Gastroesophageal sphincter (tissue), 4 donors: ENCODE data around the gene LRAT. TPM values are rescaled to one million over a fixed set of nuclear protein-coding genes. Genes with fewer than 3 reads are reported as not detected.

Experiments
- ATAC-seq: fragments of 150-250 bp; one replicate; pipeline ENCODE4 v1.9.1; 2016; ENCODE audit warnings: mild to moderate bottlenecking, moderate library complexity
- H3K27ac ChIP-seq, 4 donors: fragments of 200-600 bp; sonication (generic) in 3 of 4; 1 replicate in 3 of 4; 2 replicates in 1 of 4; pipeline ENCODE4 v1.5.1; 2016 to 2019
- H3K27me3 ChIP-seq: fragments of 200-600 bp; sonication (generic); one replicate; pipeline ENCODE4 v1.5.1; 2019
- H3K36me3 ChIP-seq, 2 donors: fragments of 200-600 bp; sonication (generic); one replicate each; pipeline ENCODE4 v1.5.1; 2019; ENCODE audit warnings: control low read depth in 1 of 2
- H3K4me1 ChIP-seq, 3 donors: fragments of 200-600 bp; sonication (generic); 1 replicate in 2 of 3; 2 replicates in 1 of 3; pipeline ENCODE4 v1.5.1; 2016 to 2019; ENCODE audit warnings: control low read depth in 2 of 3
- H3K4me3 ChIP-seq, 2 donors: fragments of 200-600 bp; sonication (generic); one replicate each; pipeline ENCODE4 v1.5.1; 2019; ENCODE audit warnings: mild to moderate bottlenecking in 1 of 2, moderate library complexity in 1 of 2
- H3K9me3 ChIP-seq, 3 donors: fragments of 200-600 bp; sonication (generic); one replicate each; pipeline ENCODE4 v1.5.1; 2017 to 2019; ENCODE audit warnings: control low read depth in 2 of 3
- EP300 ChIP-seq: sonication (generic); formaldehyde crosslinking; IDR thresholded peaks from one replicate; pipeline ENCODE4 v1.6.1; 2017; ENCODE audit warnings: antibody characterized with exemption, mild to moderate bottlenecking
- POLR2A ChIP-seq, 2 donors: fragments of 450-650 bp; IDR thresholded peaks; one replicate each; pipeline ENCODE4 v1.6.1; 2017; ENCODE audit warnings: antibody characterized with exemption in 2 of 2, mild to moderate bottlenecking in 2 of 2, moderate library complexity in 1 of 2
- POLR2AphosphoS5 ChIP-seq: sonication (generic); formaldehyde crosslinking; IDR thresholded peaks from one replicate; pipeline ENCODE4 v1.6.1; 2017; ENCODE audit warnings: antibody characterized with exemption
- WGBS, 2 donors: methylation state at CpG; one replicate each; pipeline ENCODE4 v1.1.5; 2018; ENCODE audit warnings: low coverage in 1 of 2; 5-methylcytosine and 5-hydroxymethylcytosine counted together
- total RNA-seq, 4 donors: library from RNA; depleted of rRNA; stranded (reverse); fragments of >200 nt; gene quantifications; one replicate each; pipeline ENCODE4 v1.1.0, GENCODE V29; 2016
- TF ChIP-seq, protein P1 (sequence below), 4 experiments: fragments of 200-600 bp in 2 of 4; fragments of 450-650 bp in 2 of 4; sonication (generic) in 1 of 4; IDR thresholded peaks; one replicate each; pipeline ENCODE4 v1.5.1; 2017 to 2019; ENCODE audit warnings: antibody characterized with exemption in 4 of 4, mild to moderate bottlenecking in 2 of 4, moderate library complexity in 2 of 4

LRAT gene
- total RNA-seq = under 1 TPM in 2 of 4 donors, not detected in 2; 0.30 to 0.40 TPM

GRCh38 chr4:154743683-154744340 is at the start of gene LRAT:
LRAT (plus strand) TSS chr4:154744000; CDS start chr4:154744327, 327 bp downstream.
- Histone ChIP-seq H3K4me1 (peaks cover 0 to 39% (median 10%) of the 10 kb centered on the region in 3 donors), H3K27ac (no peak within 1 kb of the TSS), H3K27me3 (peaks cover 58% of the 10 kb centered on the region), H3K4me3 (peak within 1 kb of the TSS; percentile 4 to 58), H3K9me3 (no peaks in the 10 kb centered on the region), H3K36me3 (no peaks in the 10 kb centered on the region)
- peak; percentile 68 for ATAC-seq
- TF ChIP-seq EP300 (no peak), POLR2AphosphoS5 (no peak), POLR2A (IDR thresholded peaks at IDR 0.05) (no peak)
- TF ChIP-seq, protein P1, sequence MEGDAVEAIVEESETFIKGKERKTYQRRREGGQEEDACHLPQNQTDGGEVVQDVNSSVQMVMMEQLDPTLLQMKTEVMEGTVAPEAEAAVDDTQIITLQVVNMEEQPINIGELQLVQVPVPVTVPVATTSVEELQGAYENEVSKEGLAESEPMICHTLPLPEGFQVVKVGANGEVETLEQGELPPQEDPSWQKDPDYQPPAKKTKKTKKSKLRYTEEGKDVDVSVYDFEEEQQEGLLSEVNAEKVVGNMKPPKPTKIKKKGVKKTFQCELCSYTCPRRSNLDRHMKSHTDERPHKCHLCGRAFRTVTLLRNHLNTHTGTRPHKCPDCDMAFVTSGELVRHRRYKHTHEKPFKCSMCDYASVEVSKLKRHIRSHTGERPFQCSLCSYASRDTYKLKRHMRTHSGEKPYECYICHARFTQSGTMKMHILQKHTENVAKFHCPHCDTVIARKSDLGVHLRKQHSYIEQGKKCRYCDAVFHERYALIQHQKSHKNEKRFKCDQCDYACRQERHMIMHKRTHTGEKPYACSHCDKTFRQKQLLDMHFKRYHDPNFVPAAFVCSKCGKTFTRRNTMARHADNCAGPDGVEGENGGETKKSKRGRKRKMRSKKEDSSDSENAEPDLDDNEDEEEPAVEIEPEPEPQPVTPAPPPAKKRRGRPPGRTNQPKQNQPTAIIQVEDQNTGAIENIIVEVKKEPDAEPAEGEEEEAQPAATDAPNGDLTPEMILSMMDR (IDR thresholded peaks at IDR 0.05) = no peak
- 2% methylated on average over 12 of the region's 55 CpGs; no CpG with 5 or more reads in 1 of the 2 donors for WGBS, 2 donors

DNA sequence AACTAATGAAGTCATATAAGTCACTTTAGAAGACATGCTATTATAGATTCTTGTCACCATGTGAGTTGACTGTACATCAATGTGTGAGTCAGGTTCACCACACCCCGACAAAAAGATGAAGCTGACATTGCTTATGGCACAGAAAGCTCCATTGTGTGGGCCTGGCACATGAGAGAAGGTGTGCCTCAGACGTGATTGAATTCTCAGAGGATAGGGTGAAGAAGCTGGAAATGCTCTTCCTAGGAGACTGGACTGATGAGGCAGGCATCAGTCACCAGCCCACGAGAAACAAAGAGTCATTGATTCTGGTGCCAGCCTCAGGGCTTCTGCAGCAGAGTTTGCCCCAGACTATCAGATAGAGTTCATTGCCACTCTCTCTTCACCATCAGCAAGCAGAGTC is 35.9 kb upstream of the LRAT start:
- no peaks in the 10 kb centered on the region for H3K36me3 ChIP-seq
- ATAC-seq = no peak
- H3K27ac ChIP-seq = no peak overlapping the region
- no peaks in the 10 kb centered on the region for H3K4me1 ChIP-seq
- 71 to 83% methylated on average over 3 of the region's 3 CpGs for WGBS, 2 donors
- no peak for TF ChIP-seq POLR2A (IDR thresholded peaks at IDR 0.05)
- TF ChIP-seq, protein P1 (IDR thresholded peaks at IDR 0.05) = no peak
- TF ChIP-seq EP300 = no peak
- no peak for TF ChIP-seq POLR2AphosphoS5
- no peaks in the 10 kb centered on the region for H3K9me3 ChIP-seq
- H3K27me3 ChIP-seq = no peaks in the 10 kb centered on the region
- no peak overlapping the region for H3K4me3 ChIP-seq

DNA sequence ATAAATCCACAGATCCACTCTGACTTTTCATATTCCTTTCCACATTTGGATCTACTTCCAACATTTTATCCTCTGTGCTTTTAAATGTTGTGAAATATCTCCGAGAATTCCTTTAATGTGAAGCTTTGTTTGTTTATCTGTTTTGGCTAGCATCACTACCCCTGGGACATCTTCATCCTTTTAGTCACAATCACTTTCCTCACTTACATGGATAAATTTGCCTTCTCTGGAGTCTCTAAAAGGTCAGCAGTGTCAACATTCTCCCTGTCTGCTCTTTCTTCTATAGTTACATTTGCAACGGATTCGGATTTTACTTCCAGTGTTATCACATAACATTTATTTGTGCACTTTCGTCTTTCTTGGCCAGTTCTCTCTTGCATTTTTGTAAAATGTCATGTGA is 34.2 kb upstream of the LRAT start:
- TF ChIP-seq POLR2A (IDR thresholded peaks at IDR 0.05) (no peak), EP300 (no peak), POLR2AphosphoS5 (no peak)
- TF ChIP-seq, protein P1 (IDR thresholded peaks at IDR 0.05) = no peak
- no peak overlapping the region for H3K27ac ChIP-seq
- H3K36me3 ChIP-seq = no peaks in the 10 kb centered on the region
- no peaks in the 10 kb centered on the region for H3K4me1 ChIP-seq
- no peaks in the 10 kb centered on the region for H3K9me3 ChIP-seq
- no peak for ATAC-seq
- H3K27me3 ChIP-seq = no peaks in the 10 kb centered on the region
- 43 to 49% methylated on average over 4 of the region's 4 CpGs for WGBS, 2 donors
- no peak overlapping the region for H3K4me3 ChIP-seq

DNA sequence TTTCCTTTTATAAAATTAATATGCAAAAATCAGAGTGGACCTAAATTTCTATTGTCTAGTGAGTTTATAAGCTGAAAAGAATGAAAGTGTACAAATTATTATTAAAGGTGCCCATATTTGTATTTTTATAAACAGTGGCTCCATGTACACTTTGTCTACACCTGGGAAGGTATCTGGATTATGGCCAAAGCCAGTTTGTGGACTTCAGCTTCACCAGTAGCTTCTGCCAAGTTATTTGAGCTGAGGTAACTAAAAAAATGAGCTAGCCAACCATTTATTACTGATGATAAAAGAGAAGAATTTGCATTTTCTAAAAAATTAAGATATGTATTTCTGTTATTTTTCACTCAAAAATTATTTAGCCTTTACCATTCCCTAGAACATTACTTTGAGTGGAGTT is 32.3 kb upstream of the LRAT start:
- Histone ChIP-seq H3K27ac (no peak overlapping the region), H3K4me1 (no peaks in the 10 kb centered on the region), H3K4me3 (no peak overlapping the region), H3K27me3 (no peaks in the 10 kb centered on the region), H3K36me3 (no peaks in the 10 kb centered on the region), H3K9me3 (no peaks in the 10 kb centered on the region)
- TF ChIP-seq POLR2A (IDR thresholded peaks at IDR 0.05) = no peak
- no peak for ATAC-seq

DNA sequence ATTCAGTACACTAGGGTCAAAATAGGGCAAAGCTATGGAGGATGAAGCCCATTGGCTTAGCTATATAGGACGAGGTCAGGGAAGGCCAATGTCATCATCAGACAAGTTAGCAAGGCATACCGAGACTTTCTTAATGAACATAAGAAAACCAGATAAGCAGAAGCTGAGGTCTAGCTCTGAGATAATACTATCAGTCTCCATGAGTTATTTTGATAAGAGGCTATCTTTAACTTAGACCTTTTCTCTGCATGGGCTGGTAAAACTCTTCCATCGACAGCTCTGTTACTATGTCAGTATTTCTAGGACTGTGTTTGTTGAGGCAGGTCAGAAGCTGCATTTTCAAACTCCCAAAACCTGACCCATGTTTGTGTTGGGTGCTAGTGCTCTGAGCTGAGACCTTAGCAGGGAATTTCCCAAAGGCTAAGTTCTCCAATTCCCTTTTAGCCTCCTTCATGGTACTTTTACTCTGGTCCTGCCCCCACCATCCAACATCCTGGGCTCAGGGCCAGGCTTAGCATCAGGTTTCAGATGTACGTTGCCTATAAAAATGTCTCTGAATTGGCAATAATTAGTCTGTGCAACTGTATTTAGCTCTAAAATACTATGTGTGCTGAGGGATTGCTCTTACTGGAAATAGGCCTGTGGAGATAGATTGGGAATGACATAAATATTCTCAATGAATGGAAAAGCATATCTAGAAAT is 29.3 kb upstream of the LRAT start:
- no peak overlapping the region for H3K4me3 ChIP-seq
- no peaks in the 10 kb centered on the region for H3K4me1 ChIP-seq
- TF ChIP-seq, protein P1 (IDR thresholded peaks at IDR 0.05) = no peak
- no peak for TF ChIP-seq POLR2A (IDR thresholded peaks at IDR 0.05)
- TF ChIP-seq EP300 = no peak
- TF ChIP-seq POLR2AphosphoS5 = no peak
- no peak for ATAC-seq
- no peaks in the 10 kb centered on the region for H3K36me3 ChIP-seq
- H3K27ac ChIP-seq = no peak overlapping the region
- no peaks in the 10 kb centered on the region for H3K9me3 ChIP-seq
- 39 to 75% methylated on average over 3 to 4 of the region's 4 CpGs for WGBS, 2 donors
- H3K27me3 ChIP-seq = no peaks in the 10 kb centered on the region
